Activated naive CD8-positive, alpha-beta T cell (primary cell): ENCODE data around the gene MBOAT2.

Experiments
- H3K27ac Mint-ChIP-seq: one replicate; pipeline ENCODE4 v1.8.0; 2021; ENCODE audit warnings: mixed read lengths
- H3K27me3 Mint-ChIP-seq: one replicate; pipeline ENCODE4 v1.8.0; 2021; ENCODE audit warnings: mixed read lengths
- H3K36me3 Mint-ChIP-seq: one replicate; pipeline ENCODE4 v1.8.0; 2021; ENCODE audit warnings: mixed read lengths
- H3K4me1 Mint-ChIP-seq: one replicate; pipeline ENCODE4 v1.8.0; 2021; ENCODE audit warnings: low read depth, mixed read lengths
- H3K4me3 Mint-ChIP-seq: one replicate; pipeline ENCODE4 v1.8.0; 2021; ENCODE audit warnings: mild to moderate bottlenecking, mixed read lengths
- H3K9me3 Mint-ChIP-seq: one replicate; pipeline ENCODE4 v1.8.0; 2021; ENCODE audit warnings: low read depth, mixed read lengths

MBOAT2 gene

DNA sequence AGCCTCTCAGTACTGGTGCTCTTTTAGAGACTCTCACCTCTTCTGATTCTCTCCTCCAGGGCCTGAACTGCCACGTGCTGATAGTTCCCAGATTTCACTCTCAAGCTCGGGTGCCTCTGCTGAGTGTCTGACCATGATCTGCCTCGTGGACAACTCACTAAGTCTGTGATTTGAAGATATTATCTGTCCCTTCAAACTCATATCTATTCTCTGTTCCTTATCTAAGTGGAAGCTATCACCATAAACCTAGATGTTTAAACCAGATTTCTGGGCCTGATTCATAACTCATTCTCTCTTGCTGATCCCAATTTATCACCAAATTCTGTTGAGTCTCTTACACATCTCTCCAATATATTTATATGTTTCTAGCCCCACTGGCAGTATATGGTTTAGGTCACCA is 136.1 kb downstream of the MBOAT2 start:
- Mint-ChIP-seq H3K36me3 (no peaks in the 10 kb centered on the region), H3K27ac (no peak overlapping the region), H3K27me3 (no peaks in the 10 kb centered on the region), H3K4me1 (no peaks in the 10 kb centered on the region), H3K4me3 (no peak overlapping the region), H3K9me3 (no peaks in the 10 kb centered on the region)

DNA sequence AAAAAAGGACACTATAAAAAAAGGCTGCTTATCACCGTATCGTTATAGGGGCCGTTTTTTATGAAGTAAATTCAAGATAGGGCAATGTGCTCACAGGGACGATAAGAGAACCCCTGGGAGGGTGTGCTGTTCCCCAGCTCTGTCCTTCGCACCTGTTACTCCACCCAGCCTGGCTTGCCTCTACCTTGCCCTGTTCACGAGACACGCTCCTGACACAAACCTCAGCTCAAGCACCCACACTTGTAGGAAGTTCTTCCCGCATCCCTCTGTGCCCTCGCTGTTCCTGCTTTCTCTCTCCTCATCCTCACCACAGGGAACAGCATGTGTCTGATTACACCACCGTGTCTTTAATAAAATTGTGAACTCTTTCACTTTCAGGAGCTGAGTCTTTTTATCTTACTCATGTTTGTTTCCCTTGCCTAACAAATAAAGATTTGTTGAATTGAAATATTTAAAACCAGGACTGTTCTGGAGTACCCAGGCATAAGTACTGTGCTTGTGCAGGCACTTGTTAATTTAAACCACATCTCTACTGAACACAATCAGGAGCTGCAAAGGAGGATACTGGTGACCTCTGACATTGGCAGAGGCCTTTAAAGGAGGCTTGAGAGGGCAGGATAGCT is 140.0 kb downstream of the MBOAT2 start:
- H3K27ac Mint-ChIP-seq = no peak overlapping the region
- no peaks in the 10 kb centered on the region for H3K4me1 Mint-ChIP-seq
- H3K4me3 Mint-ChIP-seq = no peak overlapping the region
- no peaks in the 10 kb centered on the region for H3K27me3 Mint-ChIP-seq
- no peaks in the 10 kb centered on the region for H3K36me3 Mint-ChIP-seq
- no peaks in the 10 kb centered on the region for H3K9me3 Mint-ChIP-seq

DNA sequence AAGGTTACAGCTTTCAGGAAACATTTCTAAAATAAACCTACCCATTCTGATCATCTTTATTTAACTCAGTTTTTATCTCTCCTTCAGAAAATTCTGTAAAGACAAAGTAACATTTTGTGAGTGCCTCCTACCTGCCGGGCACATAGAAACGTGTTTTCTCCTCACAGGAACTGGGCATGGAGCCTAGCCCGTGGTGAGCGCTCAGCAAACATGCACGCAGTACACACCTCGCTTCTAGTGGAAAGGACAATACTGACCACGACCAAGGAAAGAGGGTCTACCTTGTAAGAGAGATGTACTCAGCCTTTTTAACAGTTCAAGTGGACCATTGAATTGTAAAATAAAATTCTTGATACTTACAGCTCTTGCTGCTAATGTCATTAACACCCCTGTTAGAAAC is 141.3 kb downstream of the MBOAT2 start:
- H3K27ac Mint-ChIP-seq = no peak overlapping the region
- no peak overlapping the region for H3K4me3 Mint-ChIP-seq
- no peaks in the 10 kb centered on the region for H3K4me1 Mint-ChIP-seq
- no peaks in the 10 kb centered on the region for H3K9me3 Mint-ChIP-seq
- peaks cover 2% of the 10 kb centered on the region for H3K36me3 Mint-ChIP-seq
- no peaks in the 10 kb centered on the region for H3K27me3 Mint-ChIP-seq

DNA sequence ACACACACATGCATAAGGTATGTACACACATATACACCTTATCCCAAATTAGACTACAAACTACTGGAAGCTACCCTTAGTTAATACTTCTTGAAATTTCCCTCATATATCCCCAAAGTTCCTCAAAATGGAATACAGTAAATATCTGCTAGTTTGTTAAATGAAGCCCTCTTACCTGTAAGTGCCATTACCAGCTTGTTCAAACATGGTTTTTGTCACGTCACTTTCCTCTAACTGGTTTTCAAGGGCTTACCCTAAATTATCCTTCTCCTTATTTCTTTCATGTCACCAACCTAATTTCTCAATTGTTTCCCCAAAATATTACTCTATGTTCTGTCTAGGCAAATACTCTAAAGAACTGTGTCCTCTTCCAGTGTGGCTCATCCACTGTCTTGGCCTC is 141.7 kb downstream of the MBOAT2 start:
- Mint-ChIP-seq H3K4me1 (no peaks in the 10 kb centered on the region), H3K27ac (no peak overlapping the region), H3K4me3 (no peak overlapping the region), H3K36me3 (peaks cover 2% of the 10 kb centered on the region), H3K9me3 (no peaks in the 10 kb centered on the region), H3K27me3 (no peaks in the 10 kb centered on the region)

DNA sequence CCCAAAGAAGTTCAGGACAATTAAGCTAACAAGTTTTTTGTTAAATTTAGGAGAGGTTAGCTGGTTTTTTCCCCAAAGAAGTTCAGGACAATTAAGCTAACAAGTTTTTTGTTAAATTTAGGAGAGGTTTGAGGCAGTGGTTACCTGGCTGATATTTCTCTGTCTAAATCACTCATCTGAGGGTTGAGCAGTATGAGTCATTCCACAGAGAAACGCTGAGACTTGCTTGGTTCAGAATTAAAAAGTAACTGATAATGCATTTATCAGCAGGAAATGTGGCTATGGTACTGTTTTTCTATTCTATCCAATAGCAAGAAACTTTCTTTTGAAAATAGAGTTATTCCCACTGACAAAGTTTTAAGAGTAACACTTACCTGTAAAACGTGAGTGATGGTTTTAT is 143.2 kb downstream of the MBOAT2 start:
- no peak overlapping the region for H3K4me3 Mint-ChIP-seq

DNA sequence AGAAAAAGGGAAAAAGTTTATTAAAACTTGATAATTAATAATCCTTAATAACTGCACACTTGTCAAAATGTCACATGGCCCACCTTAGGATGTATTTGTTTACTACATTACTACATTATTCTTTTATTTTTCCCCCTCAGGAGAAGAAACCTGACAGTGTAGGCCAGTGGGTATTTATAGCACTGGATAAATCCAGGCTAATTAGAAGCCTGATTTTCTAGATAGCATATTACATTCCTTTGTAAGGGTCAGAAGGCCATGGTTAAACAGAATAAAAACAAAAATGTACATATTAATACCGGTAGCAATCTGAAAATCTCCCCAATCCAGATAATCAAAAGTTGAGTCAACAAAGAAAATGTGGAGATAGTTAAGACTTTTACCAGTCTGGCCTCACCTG is 144.6 kb downstream of the MBOAT2 start:
- H3K27me3 Mint-ChIP-seq = peaks cover 1% of the 10 kb centered on the region
- H3K27ac Mint-ChIP-seq = no peak overlapping the region
- H3K4me3 Mint-ChIP-seq = no peak overlapping the region
- H3K36me3 Mint-ChIP-seq = peaks cover 2% of the 10 kb centered on the region
- no peaks in the 10 kb centered on the region for H3K9me3 Mint-ChIP-seq
- no peaks in the 10 kb centered on the region for H3K4me1 Mint-ChIP-seq

More for the DNA sequence above, 143.2 kb downstream of the MBOAT2 start:
- no peaks in the 10 kb centered on the region for H3K4me1 Mint-ChIP-seq
- H3K27me3 Mint-ChIP-seq = no peaks in the 10 kb centered on the region
- H3K36me3 Mint-ChIP-seq = peaks cover 2% of the 10 kb centered on the region
- H3K27ac Mint-ChIP-seq = no peak overlapping the region
- no peaks in the 10 kb centered on the region for H3K9me3 Mint-ChIP-seq

DNA sequence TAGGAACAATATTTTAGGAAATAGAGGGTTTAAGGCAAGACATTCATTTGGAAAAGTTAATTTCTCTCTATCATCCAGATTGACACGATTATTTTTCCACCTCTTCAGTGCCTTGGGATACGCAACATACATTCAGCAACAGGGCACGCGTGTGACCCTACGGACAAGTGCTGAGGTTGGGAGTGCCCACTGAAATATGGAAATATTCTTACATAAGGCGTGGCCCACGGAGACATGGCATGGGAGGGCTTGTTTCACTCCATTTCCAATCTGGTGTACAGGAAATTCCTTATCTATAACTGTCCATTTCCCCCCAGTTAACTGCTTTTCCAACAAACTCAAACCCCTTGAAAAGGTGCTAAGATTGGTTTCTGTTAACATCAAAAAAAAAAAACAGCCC is 145.2 kb downstream of the MBOAT2 start:
- Mint-ChIP-seq H3K9me3 (no peaks in the 10 kb centered on the region), H3K27ac (no peak overlapping the region), H3K36me3 (peaks cover 2% of the 10 kb centered on the region), H3K4me3 (no peak overlapping the region), H3K4me1 (no peaks in the 10 kb centered on the region), H3K27me3 (peaks cover 1% of the 10 kb centered on the region)

DNA sequence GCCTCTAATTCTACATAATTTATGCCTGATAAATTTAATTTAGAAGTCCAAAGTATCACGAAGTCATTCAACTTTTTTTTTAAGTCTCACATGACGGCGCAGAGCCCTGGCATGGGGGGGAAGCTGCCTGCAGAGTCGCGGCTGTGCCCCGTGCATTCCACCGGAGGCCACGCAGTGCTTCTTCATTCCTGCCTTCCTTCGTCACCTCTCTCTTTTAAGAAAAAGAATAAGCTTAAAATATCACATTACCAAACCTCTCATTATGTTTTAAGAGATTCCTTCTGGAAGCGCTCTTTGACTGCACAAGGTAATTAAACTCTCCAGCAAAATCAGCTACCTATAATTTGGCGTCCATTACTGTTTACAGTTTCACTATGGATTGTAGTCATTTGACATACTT is 145.8 kb downstream of the MBOAT2 start:
- H3K4me3 Mint-ChIP-seq = no peak overlapping the region
- no peaks in the 10 kb centered on the region for H3K4me1 Mint-ChIP-seq
- peaks cover 2% of the 10 kb centered on the region for H3K36me3 Mint-ChIP-seq
- peaks cover 1% of the 10 kb centered on the region for H3K27me3 Mint-ChIP-seq
- no peaks in the 10 kb centered on the region for H3K9me3 Mint-ChIP-seq
- no peak overlapping the region for H3K27ac Mint-ChIP-seq

DNA sequence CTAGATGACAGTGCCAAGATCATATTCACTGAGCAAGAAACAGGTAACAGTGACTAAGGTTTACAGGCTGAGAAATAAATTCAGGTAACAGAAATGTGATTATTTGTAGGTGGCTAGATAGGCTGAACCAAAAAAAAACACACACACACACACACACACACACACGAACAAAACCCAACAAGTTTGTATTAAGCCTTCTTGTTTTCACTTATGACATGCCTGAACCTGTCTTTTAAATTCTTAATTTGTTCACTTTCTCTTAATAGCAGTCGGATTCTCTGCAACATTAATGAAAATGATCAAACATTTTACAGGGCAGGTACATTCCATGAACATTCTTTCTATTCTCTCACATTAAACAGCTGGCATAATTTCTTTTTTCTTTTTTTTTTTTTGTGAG is 147.3 kb downstream of the MBOAT2 start:
- Mint-ChIP-seq H3K4me1 (no peaks in the 10 kb centered on the region), H3K4me3 (no peak overlapping the region), H3K27ac (no peak overlapping the region), H3K9me3 (no peaks in the 10 kb centered on the region), H3K36me3 (peaks cover 5% of the 10 kb centered on the region), H3K27me3 (peaks cover 3% of the 10 kb centered on the region)

DNA sequence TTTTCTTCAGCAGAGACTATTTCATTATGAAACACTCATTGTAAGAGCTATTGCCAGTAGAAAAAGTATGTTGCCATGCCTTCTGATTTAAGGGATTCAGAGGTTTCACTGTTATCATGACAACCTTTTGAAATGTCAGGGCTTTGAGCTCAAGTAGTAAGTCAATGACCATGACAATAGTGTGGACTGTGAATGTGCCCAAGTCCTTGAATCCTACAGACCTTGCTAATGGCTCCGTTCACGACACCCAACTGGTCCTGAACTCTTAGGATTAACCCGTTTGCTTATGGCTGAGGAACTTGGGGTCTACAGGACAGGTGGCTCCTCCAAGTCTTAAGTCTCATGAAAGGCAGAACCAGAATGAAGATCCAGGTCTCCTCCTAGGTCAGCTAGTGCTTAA is 148.5 kb downstream of the MBOAT2 start:
- Mint-ChIP-seq H3K36me3 (peaks cover 5% of the 10 kb centered on the region), H3K9me3 (no peaks in the 10 kb centered on the region), H3K4me3 (no peak overlapping the region), H3K27ac (no peak overlapping the region), H3K4me1 (no peaks in the 10 kb centered on the region), H3K27me3 (peaks cover 3% of the 10 kb centered on the region)

DNA sequence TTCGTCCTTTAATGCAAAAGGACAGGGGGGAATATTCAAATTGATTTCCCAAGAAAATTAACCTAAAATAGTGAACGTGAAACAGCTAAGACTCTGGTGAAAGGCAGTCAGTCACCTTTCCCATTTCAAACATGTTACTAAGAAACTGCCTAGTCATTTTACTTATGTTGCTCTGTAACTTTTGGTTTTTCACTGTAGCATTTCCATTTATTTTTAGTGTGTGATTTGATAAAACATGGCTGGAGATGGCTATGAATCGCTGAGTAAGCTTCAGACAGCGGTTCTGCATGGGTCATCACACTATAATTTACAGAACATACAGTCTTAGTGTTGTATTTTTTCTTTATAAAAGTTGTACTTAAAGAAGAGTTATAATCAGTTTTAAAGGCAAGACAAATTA is 150.1 kb downstream of the MBOAT2 start:
- no peaks in the 10 kb centered on the region for H3K9me3 Mint-ChIP-seq

DNA sequence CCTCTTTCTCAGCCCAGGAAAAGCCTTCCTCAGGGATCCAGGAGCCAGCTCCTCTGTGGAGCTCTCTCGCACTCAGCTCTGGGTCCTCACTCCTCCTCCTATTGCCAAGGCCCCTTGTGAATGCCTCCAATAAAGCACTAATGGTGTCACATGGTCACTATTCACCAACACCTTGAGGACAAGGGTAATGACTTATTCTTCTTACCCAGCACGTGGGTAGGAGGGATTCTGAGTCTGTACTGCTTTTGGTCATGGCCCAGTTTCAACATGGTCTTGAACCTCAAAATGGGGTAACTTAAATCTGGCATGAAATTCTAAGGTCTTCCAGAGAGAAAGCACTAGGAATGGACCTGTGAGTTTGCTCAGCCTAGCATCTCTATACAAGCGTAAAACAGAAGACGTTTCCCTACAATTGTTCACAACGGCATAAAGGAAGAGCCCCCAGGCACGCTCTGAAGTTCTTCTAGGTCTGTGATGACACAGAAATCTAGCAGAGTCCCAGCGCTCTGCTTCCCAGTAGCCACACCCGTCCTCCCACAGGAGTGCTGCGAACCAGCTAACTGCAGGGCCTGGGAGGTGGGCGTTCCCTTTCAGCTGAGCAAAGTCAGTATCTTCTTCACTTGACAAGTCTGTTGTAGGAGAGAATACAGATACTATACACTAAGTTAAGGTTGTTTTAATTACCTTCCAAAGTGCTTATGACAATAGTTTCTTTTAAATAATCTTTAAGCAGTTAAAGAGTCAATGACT is 151.5 kb downstream of the MBOAT2 start:
- Mint-ChIP-seq H3K36me3 (peaks cover 3% of the 10 kb centered on the region), H3K4me1 (peaks cover 2% of the 10 kb centered on the region), H3K9me3 (no peaks in the 10 kb centered on the region), H3K27me3 (peaks cover 3% of the 10 kb centered on the region), H3K4me3 (no peak overlapping the region), H3K27ac (no peak overlapping the region)

More for the DNA sequence above, 150.1 kb downstream of the MBOAT2 start:
- Mint-ChIP-seq H3K4me1 (peaks cover 2% of the 10 kb centered on the region), H3K4me3 (no peak overlapping the region), H3K27ac (no peak overlapping the region), H3K36me3 (peaks cover 5% of the 10 kb centered on the region), H3K27me3 (peaks cover 3% of the 10 kb centered on the region)

DNA sequence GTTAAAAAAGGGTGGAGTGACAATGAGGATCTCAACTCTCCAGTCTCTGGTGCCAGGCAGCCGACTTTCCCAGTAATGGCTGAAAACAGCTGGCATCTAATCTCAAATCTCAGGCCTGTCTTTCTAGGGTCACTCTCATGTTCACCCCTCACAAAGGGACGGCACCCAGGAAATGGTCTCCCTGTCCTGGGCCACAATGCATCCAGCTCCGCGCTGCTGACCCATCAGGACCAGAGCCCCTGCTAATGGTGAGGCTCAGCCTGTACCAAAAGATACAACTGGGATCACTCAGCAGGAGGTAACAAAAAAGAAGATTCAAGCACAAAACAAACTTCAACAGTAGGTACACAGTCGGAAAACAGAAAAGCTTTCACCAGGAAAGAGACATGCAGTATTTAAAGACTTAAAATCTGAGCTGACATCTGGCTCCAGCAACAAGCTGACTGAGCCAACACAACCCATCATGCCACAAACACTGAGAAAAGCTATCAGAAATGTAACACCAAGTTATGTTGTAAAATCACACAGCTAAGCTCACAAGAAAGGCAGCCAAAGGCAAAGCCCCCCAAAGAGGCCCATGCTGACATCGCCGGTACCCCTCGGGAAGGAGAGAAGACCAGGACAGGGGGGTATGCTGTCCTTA is 152.5 kb downstream of the MBOAT2 start:
- Mint-ChIP-seq H3K36me3 (peaks cover 3% of the 10 kb centered on the region), H3K27me3 (peaks cover 12% of the 10 kb centered on the region), H3K27ac (no peak overlapping the region), H3K9me3 (no peaks in the 10 kb centered on the region), H3K4me1 (peaks cover 2% of the 10 kb centered on the region), H3K4me3 (no peak overlapping the region)

DNA sequence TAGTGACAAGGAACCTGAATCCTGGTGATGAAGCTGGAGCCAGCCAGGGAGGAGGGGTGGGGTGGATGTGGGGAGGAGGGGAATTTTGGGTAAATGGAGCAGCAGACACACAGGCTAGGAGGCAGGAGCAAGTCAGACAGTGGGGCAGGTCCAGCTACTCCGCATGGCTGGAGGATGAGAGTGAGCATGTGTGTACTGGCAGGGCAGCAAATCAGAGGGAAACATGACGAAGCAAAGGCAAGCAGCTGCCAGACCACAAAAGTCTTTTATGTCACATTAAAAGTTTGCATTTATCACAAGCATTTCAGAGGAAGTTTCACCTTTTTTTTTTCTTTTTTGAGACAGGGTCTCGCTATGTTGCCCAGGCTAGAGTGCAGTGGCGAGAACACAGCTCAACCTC is 154.2 kb downstream of the MBOAT2 start:
- H3K27me3 Mint-ChIP-seq = peaks cover 17% of the 10 kb centered on the region
- H3K4me1 Mint-ChIP-seq = peaks cover 2% of the 10 kb centered on the region
- H3K36me3 Mint-ChIP-seq = peaks cover 3% of the 10 kb centered on the region
- H3K4me3 Mint-ChIP-seq = no peak overlapping the region
- no peaks in the 10 kb centered on the region for H3K9me3 Mint-ChIP-seq
- H3K27ac Mint-ChIP-seq = no peak overlapping the region

DNA sequence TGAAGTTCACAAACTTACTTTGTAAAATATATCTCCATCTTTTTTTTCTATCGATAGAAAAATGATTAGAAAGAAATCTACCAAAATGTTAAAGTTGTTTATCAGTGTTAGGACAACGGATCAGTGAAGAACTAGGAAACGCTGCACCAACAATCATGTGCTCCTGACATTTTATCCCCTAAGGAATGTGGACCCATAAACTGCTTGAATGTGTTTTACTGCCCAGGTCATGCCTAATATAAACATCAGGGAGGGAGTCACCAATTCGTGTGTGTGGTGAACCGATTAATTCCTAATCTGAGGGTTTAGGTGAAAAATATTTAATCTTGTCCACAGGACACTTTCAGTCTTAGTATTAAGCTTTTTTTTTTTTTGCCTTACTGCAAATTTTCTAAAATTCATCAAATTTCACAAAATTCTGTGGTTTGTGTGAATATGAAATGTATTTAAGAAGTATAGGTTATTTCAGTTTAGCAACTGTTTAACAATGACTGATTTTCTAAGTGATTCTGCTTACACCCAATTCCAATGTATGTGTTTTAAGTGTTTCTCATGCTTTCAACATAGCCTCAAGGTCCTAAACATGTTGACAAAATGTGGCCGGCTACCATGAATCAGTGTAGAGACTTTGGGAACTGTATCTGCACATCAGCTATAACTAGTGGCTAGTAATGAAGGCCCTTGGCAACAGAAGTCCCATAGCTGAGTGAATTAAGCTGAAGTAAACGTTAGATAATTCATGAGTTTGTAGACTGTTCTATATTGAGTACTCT is 155.0 kb downstream of the MBOAT2 start:
- no peak overlapping the region for H3K4me3 Mint-ChIP-seq
- no peaks in the 10 kb centered on the region for H3K9me3 Mint-ChIP-seq
- peaks cover 17% of the 10 kb centered on the region for H3K27me3 Mint-ChIP-seq
- no peak overlapping the region for H3K27ac Mint-ChIP-seq
- H3K36me3 Mint-ChIP-seq = peaks cover 3% of the 10 kb centered on the region
- peaks cover 2% of the 10 kb centered on the region for H3K4me1 Mint-ChIP-seq
